Measurements from ENCODE around the gene AZU1.
"Not testable (repeated sequence)": the region's sequence is repeated elsewhere in the genome, so short reads cannot be mapped to it uniquely, and the experiment has no call there.

Gene AZU1

GRCh38 chr19:829129-829758 lies 1.6 kb downstream of the AZU1 start:
- DNase-seq (ENCODE audit: low read depth, low spot score), result no peak

- no peak for DNase-seq (ENCODE audit: low read depth, low spot score)
Measured at GRCh38 chr19:831407-832369, 4.1 kb downstream of the AZU1 start.

GRCh38 chr19:834216-834615 lies 6.6 kb downstream of the AZU1 start:
- no peak for DNase-seq (ENCODE audit: low read depth, low spot score)

GRCh38 chr19:835210-835810 lies 7.7 kb downstream of the AZU1 start:
- no peak for DNase-seq (ENCODE audit: low read depth, low spot score)

GRCh38 chr19:840519-841206 lies 13.0 kb downstream of the AZU1 start, which contains the start of gene PRTN3:
PRTN3 (plus strand) TSS chr19:840999; CDS start chr19:841009, 10 bp downstream.
- DNase-seq (ENCODE audit: low read depth, low spot score), result no peak

- not testable (repeated sequence) for DNase-seq (ENCODE audit: low read depth, low spot score)
Measured at GRCh38 chr19:842802-843179, 15.2 kb downstream of the AZU1 start.

- DNase-seq (ENCODE audit: low read depth, low spot score), result no peak
Measured at GRCh38 chr19:843180-843835, 15.7 kb downstream of the AZU1 start.

GRCh38 chr19:843836-844545 lies 16.4 kb downstream of the AZU1 start:
- no peak for DNase-seq (ENCODE audit: low read depth, low spot score)

GRCh38 chr19:844546-844971 lies 16.9 kb downstream of the AZU1 start:
- DNase-seq (ENCODE audit: low read depth, low spot score), result no peak

GRCh38 chr19:845707-846521 lies 18.3 kb downstream of the AZU1 start:
- no peak for DNase-seq (ENCODE audit: low read depth, low spot score)

GRCh38 chr19:848386-848921 lies 20.8 kb downstream of the AZU1 start:
- DNase-seq (ENCODE audit: low read depth, low spot score), result no peak

GRCh38 chr19:849195-849594 lies 21.6 kb downstream of the AZU1 start:
- DNase-seq (ENCODE audit: low read depth, low spot score), result not testable (repeated sequence)

- DNase-seq (ENCODE audit: low read depth, low spot score), result peak; percentile 99
Measured at GRCh38 chr19:850221-850978, 22.8 kb downstream of the AZU1 start.

GRCh38 chr19:850979-851335 lies 23.3 kb downstream of the AZU1 start:
- DNase-seq (ENCODE audit: low read depth, low spot score), result no peak

GRCh38 chr19:852136-853013 lies 24.7 kb downstream of the AZU1 start, which contains the start of gene ELANE:
ELANE (plus strand) TSS chr19:852303; CDS start chr19:852329, 26 bp downstream.
- DNase-seq (ENCODE audit: low read depth, low spot score), result no peak

- DNase-seq (ENCODE audit: low read depth, low spot score), result no peak
Measured at GRCh38 chr19:853014-853585, 25.5 kb downstream of the AZU1 start.

- not testable (repeated sequence) for DNase-seq (ENCODE audit: low read depth, low spot score)
Measured at GRCh38 chr19:853614-854220, 26.1 kb downstream of the AZU1 start.
